ENCODE results near the gene CCDC167.

GRCh38 chr6:37535428-37535758 lies 35.7 kb upstream of the CCDC167 start:
- TF ChIP-seq, protein P1, sequence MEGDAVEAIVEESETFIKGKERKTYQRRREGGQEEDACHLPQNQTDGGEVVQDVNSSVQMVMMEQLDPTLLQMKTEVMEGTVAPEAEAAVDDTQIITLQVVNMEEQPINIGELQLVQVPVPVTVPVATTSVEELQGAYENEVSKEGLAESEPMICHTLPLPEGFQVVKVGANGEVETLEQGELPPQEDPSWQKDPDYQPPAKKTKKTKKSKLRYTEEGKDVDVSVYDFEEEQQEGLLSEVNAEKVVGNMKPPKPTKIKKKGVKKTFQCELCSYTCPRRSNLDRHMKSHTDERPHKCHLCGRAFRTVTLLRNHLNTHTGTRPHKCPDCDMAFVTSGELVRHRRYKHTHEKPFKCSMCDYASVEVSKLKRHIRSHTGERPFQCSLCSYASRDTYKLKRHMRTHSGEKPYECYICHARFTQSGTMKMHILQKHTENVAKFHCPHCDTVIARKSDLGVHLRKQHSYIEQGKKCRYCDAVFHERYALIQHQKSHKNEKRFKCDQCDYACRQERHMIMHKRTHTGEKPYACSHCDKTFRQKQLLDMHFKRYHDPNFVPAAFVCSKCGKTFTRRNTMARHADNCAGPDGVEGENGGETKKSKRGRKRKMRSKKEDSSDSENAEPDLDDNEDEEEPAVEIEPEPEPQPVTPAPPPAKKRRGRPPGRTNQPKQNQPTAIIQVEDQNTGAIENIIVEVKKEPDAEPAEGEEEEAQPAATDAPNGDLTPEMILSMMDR (IDR thresholded peaks at IDR 0.05; ENCODE audit: insufficient read depth, low read depth, low read length), result no peak
- TF ChIP-seq EZH2 (IDR thresholded peaks at IDR 0.05; ENCODE audit: insufficient read depth, low read length), result no peak
